Upper lobe of left lung (tissue), 6 donors: Measurements from ENCODE around the gene NUDCD3. TPM values are rescaled to one million over a fixed set of nuclear protein-coding genes. Genes with fewer than 3 reads are reported as not detected.

Source experiments
- ATAC-seq, 2 donors: fragments of 200-7000 bp; cut with Tn5 transposase; one replicate each; pipeline ENCODE4 v1.9.1; 2022; ENCODE audit warnings: mild to moderate bottlenecking in 2 of 2, moderate library complexity in 2 of 2; ENCODE audit not compliant: low FRiP score in 2 of 2
- DNase-seq, 2 donors: peaks; one replicate each; pipeline ENCODE4 v3.0.0-alpha.2; 2019 to 2020
- H3K27ac ChIP-seq, 4 donors: fragments of 200-600 bp; sonication (generic); one replicate each; pipeline ENCODE4 v1.5.1; 2016 to 2019
- H3K27me3 ChIP-seq, 4 donors: fragments of 200-600 bp; sonication (generic); one replicate each; pipeline ENCODE4 v1.5.1; 2017 to 2019
- H3K36me3 ChIP-seq, 4 donors: fragments of 200-600 bp; sonication (generic); one replicate each; pipeline ENCODE4 v1.5.1; 2016 to 2019
- H3K4me1 ChIP-seq, 4 donors: fragments of 200-600 bp; sonication (generic); one replicate each; pipeline ENCODE4 v1.5.1; 2018 to 2019
- H3K4me3 ChIP-seq, 4 donors: fragments of 200-600 bp; sonication (generic); one replicate each; pipeline ENCODE4 v1.5.1; 2017 to 2019; ENCODE audit warnings: mild to moderate bottlenecking in 2 of 4, moderate library complexity in 1 of 4
- H3K9me3 ChIP-seq, 4 donors: fragments of 200-600 bp; sonication (generic); one replicate each; pipeline ENCODE4 v1.5.1; 2018 to 2019
- CTCF ChIP-seq, 6 experiments: fragments of 450-650 bp in 4 of 6; fragments of 200-600 bp in 2 of 6; sonication (generic) in 2 of 6; IDR thresholded peaks; one replicate each; pipeline ENCODE4 v1.5.1; 2016 to 2019; ENCODE audit warnings: antibody characterized with exemption in 6 of 6
- EP300 ChIP-seq, 4 donors: sonication (generic); formaldehyde crosslinking; IDR thresholded peaks; one replicate each; pipeline ENCODE4 v1.5.1; 2017; ENCODE audit warnings: antibody characterized with exemption in 4 of 4, control low read depth in 2 of 4
- POLR2A ChIP-seq, 4 donors: fragments of 450-650 bp; IDR thresholded peaks; one replicate each; pipeline ENCODE4 v1.5.1; 2016 to 2017; ENCODE audit warnings: antibody characterized with exemption in 4 of 4, mild to moderate bottlenecking in 2 of 4
- POLR2AphosphoS5 ChIP-seq, 2 donors: sonication (generic); formaldehyde crosslinking; IDR thresholded peaks; one replicate each; pipeline ENCODE4 v1.5.1; 2017; ENCODE audit warnings: antibody characterized with exemption in 2 of 2
- WGBS, 2 donors: methylation state at CpG; one replicate each; pipeline ENCODE4 v1.1.5; 2017 to 2018; 5-methylcytosine and 5-hydroxymethylcytosine counted together
- total RNA-seq, 6 donors: library from RNA; depleted of rRNA in 4 of 6; stranded (reverse); fragments of >200 nt in 4 of 6; gene quantifications; one replicate each; pipeline versions ENCODE4 v1.1.0 to v1.2.1, GENCODE V29; 2016 to 2021
- donor health status: DM: no; HTN: no; CAD: no; lungs with moderate emphysema.
- donor health status: DM: no; HTN: yes; CAD: no; lungs with severe emphysema.

Gene NUDCD3
- total RNA-seq, 6 donors from 2014 or later, result 48.5 to 104 (median 56.3) TPM

- H3K9me3 ChIP-seq, result no peaks in the 10 kb centered on the region
These were observed 25.3 kb upstream of the NUDCD3 start for GRCh38 chr7:44515590-44516268.

GRCh38 chr7:44512736-44513135, 22.3 kb upstream of the NUDCD3 start:
- DNase-seq (peak in 1 of 2 donors; percentile 47), ATAC-seq (no peak)
- WGBS, 2 donors, result 91% methylated on average over 7 of the region's 7 CpGs
- Histone ChIP-seq H3K27ac (no peak overlapping the region), H3K4me3 (no peak overlapping the region), H3K4me1 (no peaks in the 10 kb centered on the region), H3K27me3 (no peaks in the 10 kb centered on the region), H3K36me3 (no peaks in the 10 kb centered on the region), H3K9me3 (peaks cover 0 to 4% (median 0%) of the 10 kb centered on the region in 4 donors)
- no peak for TF ChIP-seq POLR2AphosphoS5 (IDR thresholded peaks at IDR 0.05)
- no peak for TF ChIP-seq CTCF (IDR thresholded peaks at IDR 0.05)
- no peak for TF ChIP-seq POLR2A (IDR thresholded peaks at IDR 0.05)
- TF ChIP-seq EP300 (IDR thresholded peaks at IDR 0.05), result no peak

More at GRCh38 chr7:44515590-44516268, 25.3 kb upstream of the NUDCD3 start:
- Histone ChIP-seq H3K36me3 (no peaks in the 10 kb centered on the region), H3K27ac (no peak overlapping the region), H3K27me3 (no peaks in the 10 kb centered on the region), H3K4me3 (no peak overlapping the region), H3K4me1 (no peaks in the 10 kb centered on the region)
- peak in 1 of 2 donors; percentile 9 for ATAC-seq
- WGBS, 2 donors, result 79 to 84% methylated on average over 10 of the region's 10 CpGs
- no peak for TF ChIP-seq POLR2A (IDR thresholded peaks at IDR 0.05)
- TF ChIP-seq POLR2AphosphoS5 (IDR thresholded peaks at IDR 0.05), result no peak
- no peak for TF ChIP-seq CTCF (IDR thresholded peaks at IDR 0.05)
- no peak for TF ChIP-seq EP300 (IDR thresholded peaks at IDR 0.05)
- peak in 1 of 2 donors; percentile 46 for DNase-seq

DNA sequence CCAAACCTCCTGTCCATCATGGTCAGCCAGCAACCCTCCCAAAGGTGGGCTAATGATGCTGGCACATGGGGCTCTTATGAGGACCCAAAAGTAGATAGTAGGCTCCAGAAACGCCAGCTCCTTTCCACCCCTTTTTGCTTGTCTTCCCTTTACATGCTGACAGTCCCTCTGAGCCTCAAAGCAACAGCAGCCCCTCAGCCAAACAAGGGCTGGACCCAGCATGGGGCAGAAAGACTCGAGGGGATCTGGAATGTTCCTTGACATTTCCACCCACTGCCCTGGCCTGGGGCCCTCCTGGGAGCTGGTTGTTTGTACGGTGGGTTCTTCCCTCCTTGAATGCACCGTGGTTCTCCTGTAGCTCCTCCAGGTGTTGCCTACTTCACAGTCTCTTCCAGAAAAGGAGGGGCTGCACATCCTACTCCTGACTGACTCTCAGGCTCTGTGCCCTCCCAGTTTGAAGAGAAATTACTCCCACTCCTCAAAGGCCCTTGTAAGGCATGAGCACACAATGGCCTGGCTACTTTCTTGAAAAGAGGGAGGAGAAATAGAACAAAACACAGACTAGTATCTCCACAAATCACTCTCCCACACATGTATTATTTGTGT, 21.5 kb upstream of the NUDCD3 start:
- 41 to 65% methylated on average over 2 to 4 of the region's 4 CpGs for WGBS, 2 donors
- ATAC-seq, result no peak
- Histone ChIP-seq H3K36me3 (no peaks in the 10 kb centered on the region), H3K9me3 (peaks cover 0 to 4% (median 0%) of the 10 kb centered on the region in 4 donors), H3K27me3 (no peaks in the 10 kb centered on the region), H3K4me3 (no peak overlapping the region), H3K27ac (no peak overlapping the region), H3K4me1 (no peaks in the 10 kb centered on the region)
- TF ChIP-seq EP300 (IDR thresholded peaks at IDR 0.05), result no peak
- TF ChIP-seq POLR2A (IDR thresholded peaks at IDR 0.05), result no peak
- TF ChIP-seq POLR2AphosphoS5 (IDR thresholded peaks at IDR 0.05), result no peak
- TF ChIP-seq CTCF (IDR thresholded peaks at IDR 0.05), result no peak
- DNase-seq, result no peak

GRCh38 chr7:44511236-44511635, 20.8 kb upstream of the NUDCD3 start:
- H3K36me3 ChIP-seq, result no peaks in the 10 kb centered on the region
- TF ChIP-seq EP300 (IDR thresholded peaks at IDR 0.05) (no peak), POLR2A (IDR thresholded peaks at IDR 0.05) (no peak), POLR2AphosphoS5 (IDR thresholded peaks at IDR 0.05) (no peak), CTCF (IDR thresholded peaks at IDR 0.05) (no peak)
- H3K27me3 ChIP-seq, result no peaks in the 10 kb centered on the region
- DNase-seq (no peak), ATAC-seq (no peak)
- H3K4me3 ChIP-seq, result no peak overlapping the region
- peaks cover 0 to 4% (median 0%) of the 10 kb centered on the region in 4 donors for H3K9me3 ChIP-seq
- H3K4me1 ChIP-seq, result no peaks in the 10 kb centered on the region
- 91% methylated on average over 1 of the region's 1 CpG for WGBS, 2 donors
- no peak overlapping the region for H3K27ac ChIP-seq
